AG04450 (cell line): ENCODE measurements around the gene TEX14. TPM values are rescaled to one million over a fixed set of nuclear protein-coding genes. Genes with fewer than 3 reads are reported as not detected.

Experiments used
- CTCF ChIA-PET: fragments of 300-600, 350-600 bp; formaldehyde crosslinking; extraction: SDS; loops from one replicate; lab custom pipeline; 2022; ENCODE audit warnings: antibody characterized with exemption, inconsistent platforms; lab: Charles Lee
- POLR2A ChIA-PET: fragments of 350-600 bp; formaldehyde crosslinking; extraction: SDS; loops from one replicate; lab custom pipeline; 2021; ENCODE audit warnings: antibody characterized with exemption, inconsistent platforms; lab: Yijun Ruan, JAX
- DNase-seq: peaks from one replicate; pipeline ENCODE4 v3.0.0-alpha.2; 2011; ENCODE audit warnings: low read depth, low spot score
- H3K27ac ChIP-seq: one replicate; pipeline ENCODE4 v1.5.1; 2012; ENCODE audit warnings: low read depth, low read length, control low read depth
- H3K27me3 ChIP-seq: one replicate; pipeline ENCODE4 v1.6.0; 2012; ENCODE audit warnings: low read length; ENCODE audit not compliant: control insufficient read depth, insufficient read depth
- H3K4me3 ChIP-seq: 2 replicates; pipeline ENCODE4 v1.5.1; 2011; ENCODE audit warnings: mild to moderate bottlenecking, low read depth, low read length, control low read depth
- H3K9me3 ChIP-seq: 2 replicates; pipeline ENCODE4 v1.5.1; 2012; ENCODE audit warnings: low read length; ENCODE audit not compliant: control insufficient read depth, insufficient read depth
- CTCF ChIP-seq: IDR thresholded peaks from 2 replicates; pipeline ENCODE4 v1.5.1; 2011; ENCODE audit warnings: low read depth, low read length, control low read depth, inconsistent platforms
- polyA plus RNA-seq: library from polyadenylated mRNA; depleted of rRNA; stranded (reverse); fragments of >200 nt; gene quantifications from 2 replicates; pipeline ENCODE4 v1.2.3, GENCODE V29; 2011

The TEX14 gene
- polyA plus RNA-seq, 1 experiment = 0.09 TPM

GRCh38 chr17:58517928-58518609 lies 173.8 kb downstream of the TEX14 start:
- ChIA-PET CTCF (interaction anchor here (0.6 to 3.2 kb wide), 15 partner anchors 9 to 1671 kb away, joined by 3 to 41 read pairs (median 5); no protein-coding TSS in a partner anchor), POLR2A (interaction anchor here (0.6 to 3.2 kb wide), 6 partner anchors 16 to 193 kb away, joined by 3 to 59 read pairs (median 3); no protein-coding TSS in a partner anchor)
- H3K9me3 ChIP-seq = no peaks in the 10 kb centered on the region; the same call in 1 of the 2 replicates
- peak; percentile 99 for DNase-seq
- peak overlapping the region; percentile 83 for H3K4me3 ChIP-seq
- H3K27ac ChIP-seq = peak overlapping the region; percentile 91
- H3K27me3 ChIP-seq = no peaks in the 10 kb centered on the region
- TF ChIP-seq CTCF = no peak

- ChIA-PET CTCF (interaction anchor here (0.6 to 2.3 kb wide), 3 partner anchors 16 to 1670 kb away, joined by 4 to 15 read pairs (median 14); no protein-coding TSS in a partner anchor), POLR2A (interaction anchor here (0.6 to 3.2 kb wide), 4 partner anchors 108 to 141 kb away, joined by 3 to 59 read pairs (median 6); no protein-coding TSS in a partner anchor)
- Histone ChIP-seq H3K4me3 (peak overlapping the region; percentile 82), H3K27ac (peak overlapping the region; percentile 86), H3K9me3 (no peaks in the 10 kb centered on the region; the same call in 1 of the 2 replicates), H3K27me3 (no peaks in the 10 kb centered on the region)
- no peak for TF ChIP-seq CTCF
- DNase-seq = no peak
These were observed 174.4 kb downstream of the TEX14 start for GRCh38 chr17:58517378-58517927.

- POLR2A ChIA-PET = interaction anchor here (1.3 to 3.6 kb wide), 4 partner anchors 112 to 142 kb away, joined by 3 to 59 read pairs (median 20); no protein-coding TSS in a partner anchor
- Histone ChIP-seq H3K27me3 (no peaks in the 10 kb centered on the region), H3K9me3 (no peaks in the 10 kb centered on the region; the same call in 1 of the 2 replicates), H3K4me3 (peak overlapping the region; percentile 82), H3K27ac (peak overlapping the region; percentile 86)
- no peak for DNase-seq
- TF ChIP-seq CTCF = no peak
- CTCF ChIA-PET = interaction anchor here (2.3 kb wide), 1 partner anchor 114 kb away, joined by 15 read pairs; no protein-coding TSS in a partner anchor
These were observed 175.0 kb downstream of the TEX14 start for GRCh38 chr17:58516644-58517377.

GRCh38 chr17:58515286-58515685 lies 176.6 kb downstream of the TEX14 start:
- TF ChIP-seq CTCF = no peak
- DNase-seq = no peak
- Histone ChIP-seq H3K27ac (no peak overlapping the region), H3K4me3 (no peak overlapping the region), H3K27me3 (no peaks in the 10 kb centered on the region), H3K9me3 (no peaks in the 10 kb centered on the region; the same call in 1 of the 2 replicates)
- POLR2A ChIA-PET = interaction anchor here (3.6 kb wide), 1 partner anchor 116 kb away, joined by 31 read pairs; no protein-coding TSS in a partner anchor
- CTCF ChIA-PET = interaction anchor here (0.8 to 1.3 kb wide), 5 partner anchors 98 to 489 kb away, joined by 3 to 6 read pairs (median 4); partner anchors contain the start of gene RNF43
